Measurements from ENCODE around the gene NFKBIE. TPM values are rescaled to one million over a fixed set of nuclear protein-coding genes. Genes with fewer than 3 reads are reported as not detected.

The NFKBIE gene
- total and polyA plus RNA-seq, 9 of the 15 experiments (the other 6 are each of a cell fraction or from before 2014, with no cell fraction given), result 2.1 to 16.4 (median 11.7) TPM

DNA sequence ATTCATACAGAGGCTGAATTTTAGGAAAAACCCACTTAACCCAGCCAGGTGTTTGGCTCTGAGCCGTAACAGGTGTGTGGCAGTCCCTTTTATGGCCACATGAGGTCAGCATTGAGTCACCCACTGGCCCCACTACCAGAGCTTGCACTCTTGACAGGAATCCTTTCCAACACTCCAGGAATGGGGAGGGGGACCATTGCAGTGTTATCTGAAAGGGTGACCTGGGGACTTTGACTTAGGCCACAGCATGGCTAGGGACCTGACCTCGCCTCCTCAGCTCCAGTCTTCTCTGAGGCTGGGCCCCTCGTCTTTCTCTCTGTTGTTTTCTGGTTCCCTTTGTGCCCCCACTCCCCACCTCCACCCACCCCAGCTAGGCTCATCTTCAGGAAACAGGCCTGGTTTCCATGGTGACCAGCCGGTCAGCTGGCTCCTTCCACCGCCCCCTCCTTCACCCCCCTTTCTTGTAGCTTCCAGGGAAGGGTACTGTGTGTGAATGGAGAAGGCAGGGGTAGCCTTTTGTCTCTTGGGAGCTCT is 2.8 kb upstream of the NFKBIE start (continued):
- TF ChIP-seq, protein P1, sequence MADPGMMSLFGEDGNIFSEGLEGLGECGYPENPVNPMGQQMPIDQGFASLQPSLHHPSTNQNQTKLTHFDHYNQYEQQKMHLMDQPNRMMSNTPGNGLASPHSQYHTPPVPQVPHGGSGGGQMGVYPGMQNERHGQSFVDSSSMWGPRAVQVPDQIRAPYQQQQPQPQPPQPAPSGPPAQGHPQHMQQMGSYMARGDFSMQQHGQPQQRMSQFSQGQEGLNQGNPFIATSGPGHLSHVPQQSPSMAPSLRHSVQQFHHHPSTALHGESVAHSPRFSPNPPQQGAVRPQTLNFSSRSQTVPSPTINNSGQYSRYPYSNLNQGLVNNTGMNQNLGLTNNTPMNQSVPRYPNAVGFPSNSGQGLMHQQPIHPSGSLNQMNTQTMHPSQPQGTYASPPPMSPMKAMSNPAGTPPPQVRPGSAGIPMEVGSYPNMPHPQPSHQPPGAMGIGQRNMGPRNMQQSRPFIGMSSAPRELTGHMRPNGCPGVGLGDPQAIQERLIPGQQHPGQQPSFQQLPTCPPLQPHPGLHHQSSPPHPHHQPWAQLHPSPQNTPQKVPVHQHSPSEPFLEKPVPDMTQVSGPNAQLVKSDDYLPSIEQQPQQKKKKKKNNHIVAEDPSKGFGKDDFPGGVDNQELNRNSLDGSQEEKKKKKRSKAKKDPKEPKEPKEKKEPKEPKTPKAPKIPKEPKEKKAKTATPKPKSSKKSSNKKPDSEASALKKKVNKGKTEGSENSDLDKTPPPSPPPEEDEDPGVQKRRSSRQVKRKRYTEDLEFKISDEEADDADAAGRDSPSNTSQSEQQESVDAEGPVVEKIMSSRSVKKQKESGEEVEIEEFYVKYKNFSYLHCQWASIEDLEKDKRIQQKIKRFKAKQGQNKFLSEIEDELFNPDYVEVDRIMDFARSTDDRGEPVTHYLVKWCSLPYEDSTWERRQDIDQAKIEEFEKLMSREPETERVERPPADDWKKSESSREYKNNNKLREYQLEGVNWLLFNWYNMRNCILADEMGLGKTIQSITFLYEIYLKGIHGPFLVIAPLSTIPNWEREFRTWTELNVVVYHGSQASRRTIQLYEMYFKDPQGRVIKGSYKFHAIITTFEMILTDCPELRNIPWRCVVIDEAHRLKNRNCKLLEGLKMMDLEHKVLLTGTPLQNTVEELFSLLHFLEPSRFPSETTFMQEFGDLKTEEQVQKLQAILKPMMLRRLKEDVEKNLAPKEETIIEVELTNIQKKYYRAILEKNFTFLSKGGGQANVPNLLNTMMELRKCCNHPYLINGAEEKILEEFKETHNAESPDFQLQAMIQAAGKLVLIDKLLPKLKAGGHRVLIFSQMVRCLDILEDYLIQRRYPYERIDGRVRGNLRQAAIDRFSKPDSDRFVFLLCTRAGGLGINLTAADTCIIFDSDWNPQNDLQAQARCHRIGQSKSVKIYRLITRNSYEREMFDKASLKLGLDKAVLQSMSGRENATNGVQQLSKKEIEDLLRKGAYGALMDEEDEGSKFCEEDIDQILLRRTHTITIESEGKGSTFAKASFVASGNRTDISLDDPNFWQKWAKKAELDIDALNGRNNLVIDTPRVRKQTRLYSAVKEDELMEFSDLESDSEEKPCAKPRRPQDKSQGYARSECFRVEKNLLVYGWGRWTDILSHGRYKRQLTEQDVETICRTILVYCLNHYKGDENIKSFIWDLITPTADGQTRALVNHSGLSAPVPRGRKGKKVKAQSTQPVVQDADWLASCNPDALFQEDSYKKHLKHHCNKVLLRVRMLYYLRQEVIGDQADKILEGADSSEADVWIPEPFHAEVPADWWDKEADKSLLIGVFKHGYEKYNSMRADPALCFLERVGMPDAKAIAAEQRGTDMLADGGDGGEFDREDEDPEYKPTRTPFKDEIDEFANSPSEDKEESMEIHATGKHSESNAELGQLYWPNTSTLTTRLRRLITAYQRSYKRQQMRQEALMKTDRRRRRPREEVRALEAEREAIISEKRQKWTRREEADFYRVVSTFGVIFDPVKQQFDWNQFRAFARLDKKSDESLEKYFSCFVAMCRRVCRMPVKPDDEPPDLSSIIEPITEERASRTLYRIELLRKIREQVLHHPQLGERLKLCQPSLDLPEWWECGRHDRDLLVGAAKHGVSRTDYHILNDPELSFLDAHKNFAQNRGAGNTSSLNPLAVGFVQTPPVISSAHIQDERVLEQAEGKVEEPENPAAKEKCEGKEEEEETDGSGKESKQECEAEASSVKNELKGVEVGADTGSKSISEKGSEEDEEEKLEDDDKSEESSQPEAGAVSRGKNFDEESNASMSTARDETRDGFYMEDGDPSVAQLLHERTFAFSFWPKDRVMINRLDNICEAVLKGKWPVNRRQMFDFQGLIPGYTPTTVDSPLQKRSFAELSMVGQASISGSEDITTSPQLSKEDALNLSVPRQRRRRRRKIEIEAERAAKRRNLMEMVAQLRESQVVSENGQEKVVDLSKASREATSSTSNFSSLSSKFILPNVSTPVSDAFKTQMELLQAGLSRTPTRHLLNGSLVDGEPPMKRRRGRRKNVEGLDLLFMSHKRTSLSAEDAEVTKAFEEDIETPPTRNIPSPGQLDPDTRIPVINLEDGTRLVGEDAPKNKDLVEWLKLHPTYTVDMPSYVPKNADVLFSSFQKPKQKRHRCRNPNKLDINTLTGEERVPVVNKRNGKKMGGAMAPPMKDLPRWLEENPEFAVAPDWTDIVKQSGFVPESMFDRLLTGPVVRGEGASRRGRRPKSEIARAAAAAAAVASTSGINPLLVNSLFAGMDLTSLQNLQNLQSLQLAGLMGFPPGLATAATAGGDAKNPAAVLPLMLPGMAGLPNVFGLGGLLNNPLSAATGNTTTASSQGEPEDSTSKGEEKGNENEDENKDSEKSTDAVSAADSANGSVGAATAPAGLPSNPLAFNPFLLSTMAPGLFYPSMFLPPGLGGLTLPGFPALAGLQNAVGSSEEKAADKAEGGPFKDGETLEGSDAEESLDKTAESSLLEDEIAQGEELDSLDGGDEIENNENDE (IDR thresholded peaks at IDR 0.05; ENCODE audit: low read depth, low read length), result no peak
- no peak for TF ChIP-seq KLF6 (CRISPR knock-in tag; IDR thresholded peaks at IDR 0.05; ENCODE audit: borderline replicate concordance)
- TF ChIP-seq, protein P2, sequence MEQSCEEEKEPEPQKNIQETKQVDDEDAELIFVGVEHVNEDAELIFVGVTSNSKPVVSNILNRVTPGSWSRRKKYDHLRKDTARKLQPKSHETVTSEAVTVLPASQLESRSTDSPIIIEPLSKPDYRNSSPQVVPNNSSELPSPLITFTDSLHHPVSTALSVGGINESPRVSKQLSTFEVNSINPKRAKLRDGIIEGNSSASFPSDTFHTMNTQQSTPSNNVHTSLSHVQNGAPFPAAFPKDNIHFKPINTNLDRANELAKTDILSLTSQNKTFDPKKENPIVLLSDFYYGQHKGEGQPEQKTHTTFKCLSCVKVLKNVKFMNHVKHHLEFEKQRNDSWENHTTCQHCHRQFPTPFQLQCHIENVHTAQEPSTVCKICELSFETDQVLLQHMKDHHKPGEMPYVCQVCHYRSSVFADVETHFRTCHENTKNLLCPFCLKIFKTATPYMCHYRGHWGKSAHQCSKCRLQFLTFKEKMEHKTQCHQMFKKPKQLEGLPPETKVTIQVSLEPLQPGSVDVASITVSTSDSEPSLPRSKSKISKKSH (CRISPR knock-in tag; IDR thresholded peaks at IDR 0.05), result no peak
- TF ChIP-seq ZBTB8A (IDR thresholded peaks at IDR 0.05; ENCODE audit: partially characterized antibody), result no peak
- TF ChIP-seq ZNF3 (CRISPR knock-in tag; IDR thresholded peaks at IDR 0.05), result no peak
- no peak for TF ChIP-seq EZH2 (IDR thresholded peaks at IDR 0.05; ENCODE audit: borderline replicate concordance, low read depth, low read length)
- TF ChIP-seq MEIS2 (IDR thresholded peaks at IDR 0.05; ENCODE audit: partially characterized antibody), result no peak
- peak; percentile 24; the same call in 1 of the 2 replicates for TF ChIP-seq CTBP1 (IDR thresholded peaks at IDR 0.05; ENCODE audit: borderline replicate concordance)
- no peak for TF ChIP-seq L3MBTL2 (IDR thresholded peaks at IDR 0.05)
- no peak for TF ChIP-seq SMARCA4 (IDR thresholded peaks at IDR 0.05)
- no peak for TF ChIP-seq NRF1 (conservative IDR thresholded peaks at IDR 0.05 in 1 of 2, IDR thresholded peaks at IDR 0.05 in 1 of 2)
- TF ChIP-seq ZFP36 (IDR thresholded peaks at IDR 0.05; ENCODE audit: low read depth, low read length, partially characterized antibody), result no peak
- TF ChIP-seq ZFPM2 (CRISPR knock-in tag; IDR thresholded peaks at IDR 0.05), result no peak
- peak; percentile 65; the same call in 1 of the 2 replicates for TF ChIP-seq ARID2 (IDR thresholded peaks at IDR 0.05)
- no peak for TF ChIP-seq ZNF146 (CRISPR knock-in tag; IDR thresholded peaks at IDR 0.05; ENCODE audit: unreplicated experiment)
